ENCODE results near the gene ITPR1.

Gene ITPR1

GRCh38 chr3:4644951-4645350 is 151.8 kb downstream of the ITPR1 start:
- no peak for DNase-seq (ENCODE audit: low read depth)

- DNase-seq (ENCODE audit: low read depth): no peak
Observed at GRCh38 chr3:4645468-4645867, 152.3 kb downstream of the ITPR1 start.

- DNase-seq (ENCODE audit: low read depth): no peak
Observed at GRCh38 chr3:4647411-4647810, 154.3 kb downstream of the ITPR1 start.

GRCh38 chr3:4655145-4656045 is 162.2 kb downstream of the ITPR1 start:
- DNase-seq (ENCODE audit: low read depth): no peak

GRCh38 chr3:4656059-4656458 is 162.9 kb downstream of the ITPR1 start:
- no peak for DNase-seq (ENCODE audit: low read depth)

GRCh38 chr3:4656626-4657328 is 163.6 kb downstream of the ITPR1 start:
- no peak for DNase-seq (ENCODE audit: low read depth)

- no peak for DNase-seq (ENCODE audit: low read depth)
Observed at GRCh38 chr3:4660936-4661335, 167.8 kb downstream of the ITPR1 start.

GRCh38 chr3:4664412-4664811 is 171.3 kb downstream of the ITPR1 start:
- no peak for DNase-seq (ENCODE audit: low read depth)

GRCh38 chr3:4665197-4665596 is 172.0 kb downstream of the ITPR1 start:
- DNase-seq (ENCODE audit: low read depth): no peak

- DNase-seq (ENCODE audit: low read depth): no peak
Observed at GRCh38 chr3:4666071-4666470, 172.9 kb downstream of the ITPR1 start.

GRCh38 chr3:4670352-4670751 is 177.2 kb downstream of the ITPR1 start:
- DNase-seq (ENCODE audit: low read depth): no peak

GRCh38 chr3:4672725-4673275 is 179.7 kb downstream of the ITPR1 start:
- no peak for DNase-seq (ENCODE audit: low read depth)

- no peak for DNase-seq (ENCODE audit: low read depth)
Observed at GRCh38 chr3:4674216-4674615, 181.1 kb downstream of the ITPR1 start.

GRCh38 chr3:4675704-4676103 is 182.6 kb downstream of the ITPR1 start:
- DNase-seq (ENCODE audit: low read depth): no peak

- DNase-seq (ENCODE audit: low read depth): no peak
Observed at GRCh38 chr3:4678320-4678719, 185.2 kb downstream of the ITPR1 start.

- DNase-seq (ENCODE audit: low read depth): no peak
Observed at GRCh38 chr3:4680227-4680691, 187.1 kb downstream of the ITPR1 start.

GRCh38 chr3:4680871-4681300 is 187.7 kb downstream of the ITPR1 start:
- DNase-seq (ENCODE audit: low read depth): no peak

- DNase-seq (ENCODE audit: low read depth): no peak
Observed at GRCh38 chr3:4681301-4681700, 188.2 kb downstream of the ITPR1 start.

GRCh38 chr3:4684117-4684516 is 191.0 kb downstream of the ITPR1 start:
- DNase-seq (ENCODE audit: low read depth): no peak

GRCh38 chr3:4684976-4685375 is 191.8 kb downstream of the ITPR1 start:
- DNase-seq (ENCODE audit: low read depth): no peak

GRCh38 chr3:4685673-4686345 is 192.7 kb downstream of the ITPR1 start:
- no peak for DNase-seq (ENCODE audit: low read depth)

GRCh38 chr3:4686619-4687018 is 193.5 kb downstream of the ITPR1 start:
- no peak for DNase-seq (ENCODE audit: low read depth)
